Neural cell (in vitro differentiated cells): ENCODE data around the gene PSMD8. TPM values are rescaled to one million over a fixed set of nuclear protein-coding genes. Genes with fewer than 3 reads are reported as not detected.

Source experiments
- H2AFZ ChIP-seq: fragments of 200-600, 300-800 bp; sonication (generic), shearing (Covaris generic); 2 replicates; pipeline ENCODE4 v1.6.0; 2014; ENCODE audit warnings: low read depth, mild to moderate bottlenecking, antibody characterized with exemption, low read length, moderate library complexity
- H3F3A ChIP-seq: fragments of 200-600 bp; shearing (Covaris generic); 2 replicates; pipeline ENCODE4 v1.6.1; 2016; ENCODE audit warnings: mild to moderate bottlenecking, moderate library complexity, mixed read lengths, antibody characterized with exemption, low read length; ENCODE audit not compliant: insufficient read depth, poor library complexity, severe bottlenecking
- H3K27ac ChIP-seq: fragments of 200-600, 300-800 bp; sonication (generic), shearing (Covaris generic); 2 replicates; pipeline ENCODE4 v1.5.1; 2014; ENCODE audit warnings: mild to moderate bottlenecking, low read length, moderate library complexity
- H3K27me3 ChIP-seq: fragments of 300-800, 200-600 bp; sonication (generic), shearing (Covaris generic); 2 replicates; pipeline ENCODE4 v1.6.0; 2014; ENCODE audit warnings: mild to moderate bottlenecking, low read depth, low read length, moderate library complexity; ENCODE audit not compliant: insufficient read depth
- H3K36me3 ChIP-seq: fragments of 300-800, 200-600 bp; sonication (generic), shearing (Covaris generic); 2 replicates; pipeline ENCODE4 v1.5.1; 2014; ENCODE audit warnings: mild to moderate bottlenecking, antibody characterized with exemption, low read length, moderate library complexity; ENCODE audit not compliant: insufficient read depth
- H3K4me2 ChIP-seq: fragments of 300-800, 200-600 bp; sonication (generic), shearing (Covaris generic); 2 replicates; pipeline ENCODE4 v1.6.0; 2014; ENCODE audit warnings: mild to moderate bottlenecking, low read length
- H3K4me3 ChIP-seq: fragments of 300-800, 200-600 bp; sonication (generic), shearing (Covaris generic); 2 replicates; pipeline ENCODE4 v1.5.1; 2014; ENCODE audit warnings: mild to moderate bottlenecking, low read length, moderate library complexity
- H3K79me2 ChIP-seq: fragments of 200-600 bp; shearing (Covaris generic); replicated peaks from 2 replicates; pipeline ENCODE4 v1.6.0; 2014; ENCODE audit warnings: mild to moderate bottlenecking, low read length, moderate library complexity; ENCODE audit not compliant: insufficient read depth
- H3K9ac ChIP-seq: fragments of 300-800, 200-600 bp; sonication (generic), shearing (Covaris generic); 2 replicates; pipeline ENCODE4 v1.6.1; 2016; ENCODE audit warnings: mild to moderate bottlenecking, low read length, mixed read lengths
- H3K9me2 ChIP-seq: fragments of 200-600 bp; shearing (Covaris generic); 2 replicates; pipeline ENCODE4 v1.6.1; 2016; ENCODE audit warnings: mild to moderate bottlenecking, low read length, mixed read lengths; ENCODE audit not compliant: insufficient read depth
- H3K9me3 ChIP-seq: fragments of 200-600, 300-800 bp; sonication (generic), shearing (Covaris generic); 2 replicates; pipeline ENCODE4 v1.6.1; 2016; ENCODE audit warnings: mild to moderate bottlenecking, mixed run types, low read length, moderate library complexity, mixed read lengths
- H4K20me1 ChIP-seq: fragments of 200-600 bp; shearing (Covaris generic); 2 replicates; pipeline ENCODE4 v1.6.1; 2016; ENCODE audit warnings: mild to moderate bottlenecking, mixed run types; ENCODE audit not compliant: insufficient read depth
- EP300 ChIP-seq: fragments of 450-650 bp; conservative IDR thresholded peaks from 2 replicates; pipeline ENCODE4 v1.6.1; 2014; ENCODE audit warnings: antibody characterized with exemption, mild to moderate bottlenecking, moderate library complexity; ENCODE audit not compliant: poor library complexity, severe bottlenecking
- EZH2 ChIP-seq: fragments of 200-600, 300-800 bp; shearing (Covaris generic), sonication (generic); IDR thresholded peaks from 2 replicates; pipeline ENCODE4 v1.6.1; 2014; ENCODE audit warnings: antibody characterized with exemption, low read length, borderline replicate concordance, mild to moderate bottlenecking; ENCODE audit not compliant: insufficient read depth, poor library complexity, severe bottlenecking
- MXI1 ChIP-seq: fragments of 450-650 bp; conservative IDR thresholded peaks from 2 replicates; pipeline ENCODE4 v1.6.1; 2014; ENCODE audit warnings: antibody characterized with exemption, mild to moderate bottlenecking; ENCODE audit not compliant: poor library complexity, severe bottlenecking
- POLR2AphosphoS5 ChIP-seq: IDR thresholded peaks from 2 replicates; pipeline ENCODE4 v1.6.1; 2012
- RAD21 ChIP-seq: fragments of 450-650 bp; conservative IDR thresholded peaks from 2 replicates; pipeline ENCODE4 v1.6.1; 2014; ENCODE audit warnings: antibody characterized with exemption, mild to moderate bottlenecking, moderate library complexity
- SMC3 ChIP-seq: fragments of 450-650 bp; conservative IDR thresholded peaks from 2 replicates; pipeline ENCODE4 v1.6.1; 2014; ENCODE audit warnings: antibody characterized with exemption, mild to moderate bottlenecking, moderate library complexity; ENCODE audit not compliant: poor library complexity
- TAF1 ChIP-seq: IDR thresholded peaks from 2 replicates; pipeline ENCODE4 v1.6.1; 2012; ENCODE audit warnings: low read depth
- polyA plus RNA-seq: library from polyadenylated mRNA; depleted of rRNA; stranded (reverse); fragments of >200 nt; gene quantifications from 2 replicates; pipeline ENCODE4 v1.2.3, GENCODE V29; 2014
- TF ChIP-seq, protein P1 (sequence below): IDR thresholded peaks from 2 replicates; pipeline ENCODE4 v1.6.1; 2012; ENCODE audit warnings: borderline replicate concordance
- TF ChIP-seq, protein P2 (sequence below): fragments of 450-650 bp; IDR thresholded peaks from 2 replicates; pipeline ENCODE4 v1.5.1; 2014; ENCODE audit warnings: antibody characterized with exemption, mild to moderate bottlenecking, moderate library complexity; ENCODE audit not compliant: poor library complexity, severe bottlenecking

Gene PSMD8
- polyA plus RNA-seq, 1 donor from 2014 or later, result 334 TPM

DNA sequence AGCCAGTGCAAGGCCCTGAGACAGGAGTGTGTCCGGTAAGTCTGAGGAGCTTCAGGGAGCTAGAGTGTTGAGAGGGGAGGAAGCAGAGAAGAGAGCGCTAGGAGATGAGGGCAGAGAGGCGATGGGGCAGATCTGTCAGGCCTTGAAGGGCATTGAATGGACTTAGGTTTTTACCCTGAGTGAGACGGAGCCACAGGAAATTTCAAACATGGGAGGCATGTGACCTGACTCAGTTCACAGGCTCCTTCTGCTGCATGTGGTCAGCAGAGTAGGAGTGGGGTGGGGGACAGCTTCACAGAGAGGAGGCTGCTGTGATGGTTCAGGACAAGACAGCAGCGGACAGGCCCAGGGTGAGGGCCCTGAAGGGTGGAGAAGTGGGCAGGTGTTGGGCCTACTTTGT is 26.0 kb downstream of the PSMD8 start:
- Histone ChIP-seq H3K9me2 (no peaks in the 10 kb centered on the region), H3K4me3 (no peak overlapping the region), H4K20me1 (no peaks in the 10 kb centered on the region), H3K27me3 (no peaks in the 10 kb centered on the region), H2AFZ (no peak overlapping the region), H3K36me3 (no peaks in the 10 kb centered on the region), H3F3A (peaks cover 3% of the 10 kb centered on the region), H3K79me2 (no peaks in the 10 kb centered on the region), H3K9ac (no peak overlapping the region), H3K9me3 (no peaks in the 10 kb centered on the region), H3K4me2 (no peak overlapping the region), H3K27ac (no peak overlapping the region)
- TF ChIP-seq, protein P1, sequence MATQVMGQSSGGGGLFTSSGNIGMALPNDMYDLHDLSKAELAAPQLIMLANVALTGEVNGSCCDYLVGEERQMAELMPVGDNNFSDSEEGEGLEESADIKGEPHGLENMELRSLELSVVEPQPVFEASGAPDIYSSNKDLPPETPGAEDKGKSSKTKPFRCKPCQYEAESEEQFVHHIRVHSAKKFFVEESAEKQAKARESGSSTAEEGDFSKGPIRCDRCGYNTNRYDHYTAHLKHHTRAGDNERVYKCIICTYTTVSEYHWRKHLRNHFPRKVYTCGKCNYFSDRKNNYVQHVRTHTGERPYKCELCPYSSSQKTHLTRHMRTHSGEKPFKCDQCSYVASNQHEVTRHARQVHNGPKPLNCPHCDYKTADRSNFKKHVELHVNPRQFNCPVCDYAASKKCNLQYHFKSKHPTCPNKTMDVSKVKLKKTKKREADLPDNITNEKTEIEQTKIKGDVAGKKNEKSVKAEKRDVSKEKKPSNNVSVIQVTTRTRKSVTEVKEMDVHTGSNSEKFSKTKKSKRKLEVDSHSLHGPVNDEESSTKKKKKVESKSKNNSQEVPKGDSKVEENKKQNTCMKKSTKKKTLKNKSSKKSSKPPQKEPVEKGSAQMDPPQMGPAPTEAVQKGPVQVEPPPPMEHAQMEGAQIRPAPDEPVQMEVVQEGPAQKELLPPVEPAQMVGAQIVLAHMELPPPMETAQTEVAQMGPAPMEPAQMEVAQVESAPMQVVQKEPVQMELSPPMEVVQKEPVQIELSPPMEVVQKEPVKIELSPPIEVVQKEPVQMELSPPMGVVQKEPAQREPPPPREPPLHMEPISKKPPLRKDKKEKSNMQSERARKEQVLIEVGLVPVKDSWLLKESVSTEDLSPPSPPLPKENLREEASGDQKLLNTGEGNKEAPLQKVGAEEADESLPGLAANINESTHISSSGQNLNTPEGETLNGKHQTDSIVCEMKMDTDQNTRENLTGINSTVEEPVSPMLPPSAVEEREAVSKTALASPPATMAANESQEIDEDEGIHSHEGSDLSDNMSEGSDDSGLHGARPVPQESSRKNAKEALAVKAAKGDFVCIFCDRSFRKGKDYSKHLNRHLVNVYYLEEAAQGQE, result no peak
- TF ChIP-seq TAF1 (no peak), MXI1 (no peak), EP300 (no peak)
- TF ChIP-seq, protein P2, sequence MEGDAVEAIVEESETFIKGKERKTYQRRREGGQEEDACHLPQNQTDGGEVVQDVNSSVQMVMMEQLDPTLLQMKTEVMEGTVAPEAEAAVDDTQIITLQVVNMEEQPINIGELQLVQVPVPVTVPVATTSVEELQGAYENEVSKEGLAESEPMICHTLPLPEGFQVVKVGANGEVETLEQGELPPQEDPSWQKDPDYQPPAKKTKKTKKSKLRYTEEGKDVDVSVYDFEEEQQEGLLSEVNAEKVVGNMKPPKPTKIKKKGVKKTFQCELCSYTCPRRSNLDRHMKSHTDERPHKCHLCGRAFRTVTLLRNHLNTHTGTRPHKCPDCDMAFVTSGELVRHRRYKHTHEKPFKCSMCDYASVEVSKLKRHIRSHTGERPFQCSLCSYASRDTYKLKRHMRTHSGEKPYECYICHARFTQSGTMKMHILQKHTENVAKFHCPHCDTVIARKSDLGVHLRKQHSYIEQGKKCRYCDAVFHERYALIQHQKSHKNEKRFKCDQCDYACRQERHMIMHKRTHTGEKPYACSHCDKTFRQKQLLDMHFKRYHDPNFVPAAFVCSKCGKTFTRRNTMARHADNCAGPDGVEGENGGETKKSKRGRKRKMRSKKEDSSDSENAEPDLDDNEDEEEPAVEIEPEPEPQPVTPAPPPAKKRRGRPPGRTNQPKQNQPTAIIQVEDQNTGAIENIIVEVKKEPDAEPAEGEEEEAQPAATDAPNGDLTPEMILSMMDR, result no peak

DNA sequence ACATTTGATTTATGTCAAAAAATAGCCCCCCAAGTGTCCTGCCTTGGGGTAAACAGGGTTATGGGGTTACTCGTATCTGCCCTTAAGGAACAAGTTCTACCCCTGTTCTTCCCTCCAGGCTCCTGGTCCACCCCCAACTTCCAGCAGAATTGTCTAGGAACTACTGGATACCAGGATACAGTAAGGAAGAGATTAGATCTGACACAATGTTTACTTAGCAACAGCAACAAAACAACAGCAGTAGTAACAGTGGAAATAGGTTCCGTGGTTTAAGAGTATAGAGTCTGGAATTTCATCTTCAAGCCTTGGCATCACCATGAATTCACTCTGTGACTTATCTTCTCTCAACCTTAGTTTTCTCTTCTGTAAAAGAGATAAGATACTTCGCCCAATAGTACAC is 26.8 kb downstream of the PSMD8 start:
- Histone ChIP-seq H3F3A (peaks cover 3% of the 10 kb centered on the region), H4K20me1 (no peaks in the 10 kb centered on the region), H3K27me3 (no peaks in the 10 kb centered on the region), H3K4me2 (no peak overlapping the region), H3K9ac (no peak overlapping the region), H3K9me2 (no peaks in the 10 kb centered on the region), H2AFZ (no peak overlapping the region), H3K27ac (no peak overlapping the region), H3K79me2 (no peaks in the 10 kb centered on the region), H3K4me3 (no peak overlapping the region), H3K36me3 (no peaks in the 10 kb centered on the region), H3K9me3 (no peaks in the 10 kb centered on the region)
- no peak for TF ChIP-seq MXI1
- no peak for TF ChIP-seq EZH2
- TF ChIP-seq EP300, result no peak
- TF ChIP-seq SMC3, result no peak
- TF ChIP-seq TAF1, result no peak
- TF ChIP-seq, protein P1, result no peak
- TF ChIP-seq, protein P2, result no peak
- no peak for TF ChIP-seq RAD21
- TF ChIP-seq POLR2AphosphoS5, result no peak
